GM19468 (cell line): Measurements from ENCODE around the gene GOT2.
"Not testable (repeated sequence)": the region's sequence is repeated elsewhere in the genome, so short reads cannot be mapped to it uniquely, and the experiment has no call there.

Experiments
- ATAC-seq: cut with Tn5 transposase; IDR thresholded peaks from one replicate; pipeline ENCODE4 v1.9.1; 2021; ENCODE audit warnings: mild to moderate bottlenecking, moderate library complexity, moderate number of reproducible peaks; ENCODE audit not compliant: unreplicated experiment; ENCODE audit errors: extremely low read depth

The GOT2 gene

GRCh38 chr16:58733671-58734458 is at the start of gene GOT2:
GOT2 (minus strand) TSS chr16:58734316; CDS start chr16:58734228, 88 bp downstream.
- peak; percentile 95 for ATAC-seq

GRCh38 chr16:58779291-58779690 is 45.2 kb upstream of the GOT2 start:
- ATAC-seq, result not testable (repeated sequence)

GRCh38 chr16:58773870-58774269 is 39.8 kb upstream of the GOT2 start:
- no peak for ATAC-seq

GRCh38 chr16:58768145-58768544 is 34.0 kb upstream of the GOT2 start:
- no peak for ATAC-seq

GRCh38 chr16:58767581-58767980 is 33.5 kb upstream of the GOT2 start:
- ATAC-seq, result no peak

GRCh38 chr16:58756650-58757332 is 22.7 kb upstream of the GOT2 start:
- ATAC-seq, result no peak

GRCh38 chr16:58755989-58756649 is 22.0 kb upstream of the GOT2 start:
- peak; percentile 69 for ATAC-seq

GRCh38 chr16:58753711-58754134 is 19.6 kb upstream of the GOT2 start:
- ATAC-seq, result no peak

GRCh38 chr16:58744497-58744896 is 10.4 kb upstream of the GOT2 start:
- no peak for ATAC-seq

- ATAC-seq, result no peak
Observed at GRCh38 chr16:58741976-58742375, 7.9 kb upstream of the GOT2 start.

- ATAC-seq, result no peak
Observed at GRCh38 chr16:58741166-58741565, 7.0 kb upstream of the GOT2 start.

- no peak for ATAC-seq
Observed at GRCh38 chr16:58738672-58739296, 4.7 kb upstream of the GOT2 start.

- not testable (repeated sequence) for ATAC-seq
Observed at GRCh38 chr16:58736341-58736740, 2.2 kb upstream of the GOT2 start.

GRCh38 chr16:58734459-58734787 is 307 bp upstream of the GOT2 start:
- ATAC-seq, result no peak

GRCh38 chr16:58733248-58733670 is 857 bp downstream of the GOT2 start:
- no peak for ATAC-seq

GRCh38 chr16:58732545-58733247 is 1.4 kb downstream of the GOT2 start:
- ATAC-seq, result peak; percentile 16

- ATAC-seq, result no peak
Observed at GRCh38 chr16:58730724-58731370, 3.3 kb downstream of the GOT2 start.

GRCh38 chr16:58727796-58728568 is 6.1 kb downstream of the GOT2 start:
- no peak for ATAC-seq
